Ecto neural progenitor cell (in vitro differentiated cells): ENCODE data around the gene STOX1.
"Not testable (repeated sequence)": the region's sequence is repeated elsewhere in the genome, so short reads cannot be mapped to it uniquely, and the experiment has no call there.

ENCODE experiments used
- DNase-seq: peaks from one replicate; pipeline ENCODE4 v3.0.0-alpha.2; 2018; ENCODE audit warnings: low spot score

Gene STOX1

DNA sequence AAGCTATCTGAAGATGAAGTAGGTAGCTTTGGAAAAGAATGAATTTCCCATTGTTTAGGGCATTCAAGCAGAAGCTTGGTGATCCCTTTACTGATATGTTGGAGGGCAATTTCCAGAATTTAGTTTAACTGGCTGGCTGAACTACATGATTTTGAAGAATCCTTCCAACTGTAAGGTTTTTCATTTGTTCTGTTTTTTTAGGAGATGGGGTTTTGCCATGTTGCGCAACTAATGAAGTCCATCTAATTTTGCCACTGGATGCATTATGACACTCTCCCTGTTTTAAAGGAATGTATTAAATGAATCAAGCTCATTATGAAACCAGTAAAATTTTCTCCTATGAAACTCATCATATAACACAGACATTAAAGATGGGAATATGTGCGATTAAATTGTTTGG lies 67.7 kb downstream of the STOX1 start:
- no peak for DNase-seq

DNA sequence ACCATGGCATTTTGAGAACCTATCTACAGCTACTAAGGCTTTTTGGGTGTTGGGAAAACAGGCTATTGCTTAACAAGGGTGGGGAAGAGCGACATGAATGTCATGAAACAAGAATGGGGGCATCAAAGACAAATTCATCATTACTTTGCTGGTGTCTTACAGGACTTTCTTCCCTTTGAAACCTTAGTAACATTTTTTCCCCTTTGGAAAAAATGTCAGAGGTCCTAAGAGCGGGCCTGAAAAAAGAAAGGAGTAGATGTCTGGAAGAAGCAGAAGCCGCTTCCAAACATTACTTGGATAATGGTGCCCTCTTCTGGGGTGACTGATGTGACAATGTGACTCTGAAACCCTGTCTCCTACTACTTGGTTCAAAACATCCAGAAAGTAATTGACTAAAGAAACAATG lies 70.0 kb downstream of the STOX1 start:
- DNase-seq = peak; percentile 50

DNA sequence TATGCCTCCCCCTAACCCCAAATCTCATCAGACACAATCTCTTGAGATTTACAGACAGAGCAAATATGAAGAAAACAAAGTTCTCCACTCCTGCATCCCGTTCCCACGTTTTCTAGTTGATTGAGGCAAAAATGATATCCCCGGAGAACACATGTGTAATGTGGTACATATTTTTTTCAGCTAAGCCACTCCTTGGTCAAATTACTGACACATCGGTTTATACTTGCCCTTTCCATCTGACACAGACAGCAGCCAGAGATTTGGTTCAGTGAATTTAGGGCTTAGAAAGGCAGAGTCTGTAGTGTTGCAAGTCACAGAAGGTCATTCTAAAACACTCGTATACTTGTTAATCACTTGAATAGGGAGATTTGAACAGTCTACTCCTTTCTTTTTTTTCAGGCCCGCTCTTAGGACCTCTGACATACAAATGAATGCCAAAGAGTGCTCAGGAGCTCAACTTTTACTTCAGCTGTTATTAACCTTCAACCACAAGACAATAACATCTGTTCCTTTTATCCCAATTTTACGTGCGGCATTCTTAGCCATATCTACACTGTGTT lies 71.9 kb downstream of the STOX1 start:
- no peak for DNase-seq

DNA sequence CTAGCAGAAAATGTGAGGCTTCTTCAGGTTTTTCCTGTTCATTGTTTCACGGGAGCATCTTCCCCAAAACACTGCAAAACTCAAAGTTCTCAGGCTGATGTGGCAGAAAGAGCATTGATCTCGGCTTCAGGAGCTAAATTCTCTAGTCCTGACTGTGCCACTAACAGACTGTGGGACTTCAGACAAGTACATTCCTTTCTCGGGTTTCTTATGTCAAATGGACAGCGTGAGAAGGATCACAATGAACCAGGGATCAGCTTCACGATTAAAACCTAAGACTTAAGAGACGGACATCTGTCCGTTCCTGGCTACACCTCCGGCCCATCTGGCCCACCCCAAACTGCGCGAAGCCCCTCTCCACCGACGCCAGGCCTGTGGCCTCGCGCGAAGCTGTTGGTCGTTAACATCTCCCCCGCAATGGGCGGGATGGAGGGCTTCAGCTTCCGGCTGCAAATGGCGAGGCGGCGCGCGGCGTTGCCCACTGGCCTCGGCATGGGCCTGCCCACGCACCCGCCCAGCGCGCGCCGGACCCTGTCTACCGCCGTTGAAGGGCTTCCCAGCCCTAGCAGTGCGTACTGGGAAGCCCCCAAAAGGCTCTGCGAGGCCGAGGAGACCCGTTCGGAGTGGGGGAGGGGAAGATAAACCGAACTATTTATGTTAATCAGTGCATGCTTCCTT lies 73.2 kb downstream of the STOX1 start:
- DNase-seq = peak; percentile 97

DNA sequence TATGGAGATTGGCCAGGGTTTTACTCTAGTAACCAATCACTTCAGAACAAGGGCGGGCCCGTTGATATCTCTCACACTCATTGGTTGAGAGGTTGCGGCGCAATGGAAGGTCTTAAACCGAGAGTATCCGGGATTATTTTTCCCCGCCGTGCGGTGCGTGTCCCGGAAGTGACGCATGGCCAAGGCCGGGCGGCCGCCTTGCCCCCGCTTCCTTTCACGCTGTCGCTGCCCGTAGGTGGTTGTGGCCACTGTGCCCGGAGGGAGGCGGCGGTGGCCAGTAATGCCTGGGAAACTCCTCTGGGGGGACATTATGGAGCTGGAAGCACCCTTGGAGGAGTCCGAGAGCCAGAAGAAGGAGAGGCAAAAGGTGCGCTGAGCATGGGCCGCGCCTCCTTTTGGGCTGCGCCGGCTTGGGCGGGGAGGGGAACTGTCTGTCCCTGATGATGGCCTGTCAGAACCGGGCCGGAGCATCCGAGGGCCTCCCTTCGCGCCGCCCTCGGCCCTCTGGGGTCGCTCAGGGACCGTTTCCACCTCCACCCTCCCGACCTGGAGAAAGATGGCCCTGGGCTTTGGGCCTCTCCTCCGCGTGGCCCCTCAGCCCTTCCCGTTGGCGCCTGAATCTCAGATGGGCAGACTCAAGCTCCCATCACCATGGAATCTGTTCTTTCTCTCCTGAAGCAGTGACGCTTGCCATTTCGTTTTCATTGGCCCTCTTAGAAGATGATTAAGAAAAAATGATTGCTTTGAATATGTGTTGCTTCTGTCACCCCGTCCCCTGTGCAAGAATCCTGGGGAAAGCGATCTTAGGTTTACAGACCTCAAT lies 74.0 kb downstream of the STOX1 start, which contains the start of gene DDX50:
Gene DDX50 (plus strand): TSS at position 211 of the 823 bp plus-strand sequence. CDS start 70 bp downstream, at position 281.
- DNase-seq = no peak

DNA sequence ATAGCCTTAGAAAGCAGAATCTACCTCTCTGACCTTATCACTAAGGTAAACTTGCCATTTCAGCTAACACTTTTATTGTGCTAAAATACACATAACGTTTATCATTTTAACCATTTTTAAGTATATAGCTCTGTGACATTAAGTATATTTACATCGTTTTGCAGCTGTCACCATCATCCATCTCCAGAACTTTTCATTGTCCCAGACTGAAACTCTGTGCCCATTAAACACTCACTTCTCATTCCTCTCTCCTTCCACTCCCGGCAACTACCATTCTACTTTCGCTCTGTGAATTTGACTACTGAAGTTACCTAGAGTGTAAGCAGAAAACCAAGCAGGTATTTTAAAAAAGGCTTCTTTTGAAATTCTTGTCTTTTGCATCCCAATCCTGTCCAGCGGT lies 75.1 kb downstream of the STOX1 start:
- no peak for DNase-seq

DNA sequence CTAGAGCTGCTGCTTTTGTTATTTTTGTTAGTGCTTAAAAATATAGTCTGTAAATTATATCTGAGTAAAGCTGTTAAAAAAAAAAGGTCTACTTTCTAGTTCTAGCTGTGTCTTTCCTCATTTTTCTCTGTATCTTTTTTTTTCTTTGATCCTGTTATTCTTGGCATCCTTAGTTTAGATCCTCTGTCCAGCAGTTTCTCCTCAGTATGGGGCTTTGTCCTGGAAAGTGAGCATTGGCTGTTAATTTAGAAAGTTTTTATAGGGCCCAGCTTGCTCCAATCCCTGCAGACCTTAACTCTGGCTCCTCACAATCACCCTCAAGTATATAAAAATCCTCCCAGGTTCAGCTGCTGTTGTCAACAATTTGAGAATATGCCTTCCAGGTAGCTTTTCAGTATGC lies 97.3 kb downstream of the STOX1 start:
- no peak for DNase-seq

DNA sequence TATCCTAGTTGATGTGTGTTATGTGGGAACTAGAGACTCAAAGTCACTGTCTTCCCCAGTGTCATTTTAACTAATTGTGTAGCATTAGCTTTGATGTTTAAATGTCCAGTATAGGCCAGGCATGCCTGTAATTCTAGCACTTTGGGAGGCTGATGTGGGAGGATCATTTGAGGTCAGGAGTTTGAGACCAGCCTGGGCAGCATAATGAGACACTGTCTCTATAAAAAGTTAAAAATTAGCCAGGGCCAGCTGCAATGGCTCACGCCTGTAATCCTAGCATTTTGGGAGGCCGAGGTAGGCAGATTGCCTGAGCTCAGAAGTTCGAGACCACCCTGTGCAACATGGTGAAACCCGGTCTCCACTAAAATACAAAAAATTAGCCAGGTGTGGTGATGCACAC lies 98.2 kb downstream of the STOX1 start:
- DNase-seq = no peak

DNA sequence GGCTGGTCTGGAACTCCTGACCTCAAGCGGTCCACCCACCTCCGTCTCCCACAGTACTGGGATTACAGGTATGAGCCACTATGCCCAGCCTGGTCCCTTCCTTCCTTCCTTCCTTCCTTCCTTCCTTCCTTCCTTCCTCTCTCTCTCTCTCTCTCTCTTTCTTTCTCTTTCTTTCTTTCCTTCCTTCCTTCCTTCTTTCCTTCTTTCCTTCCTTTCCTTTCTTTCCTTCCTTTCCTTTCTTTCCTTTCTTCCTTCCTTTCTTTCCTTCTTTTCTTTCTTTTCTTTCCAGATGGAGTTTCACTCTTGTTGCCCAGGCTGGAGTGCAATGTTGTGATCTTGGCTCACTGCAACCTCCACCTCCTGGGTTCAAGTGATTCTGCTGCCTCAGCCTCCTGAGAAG lies 101.8 kb downstream of the STOX1 start:
- DNase-seq = not testable (repeated sequence)

DNA sequence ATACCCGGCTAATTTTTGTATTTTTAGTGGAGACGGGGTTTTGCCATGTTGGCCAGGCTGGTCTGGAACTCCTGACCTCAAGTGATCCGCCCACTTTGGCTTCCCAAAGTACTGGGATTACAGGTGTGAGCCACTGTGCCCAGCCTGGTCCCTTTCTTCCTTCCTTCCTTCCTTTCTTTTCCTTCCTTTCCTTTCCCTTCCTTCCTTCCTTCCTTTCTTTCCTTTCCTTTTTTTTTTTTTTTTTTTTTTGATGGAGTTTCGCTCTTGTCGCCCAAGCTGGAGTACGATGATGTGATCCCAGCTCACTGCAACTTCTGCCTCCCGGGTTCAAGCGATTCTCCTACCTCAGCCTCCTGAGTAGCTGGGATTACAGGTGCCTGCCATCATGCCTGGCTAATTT lies 102.6 kb downstream of the STOX1 start:
- not testable (repeated sequence) for DNase-seq

DNA sequence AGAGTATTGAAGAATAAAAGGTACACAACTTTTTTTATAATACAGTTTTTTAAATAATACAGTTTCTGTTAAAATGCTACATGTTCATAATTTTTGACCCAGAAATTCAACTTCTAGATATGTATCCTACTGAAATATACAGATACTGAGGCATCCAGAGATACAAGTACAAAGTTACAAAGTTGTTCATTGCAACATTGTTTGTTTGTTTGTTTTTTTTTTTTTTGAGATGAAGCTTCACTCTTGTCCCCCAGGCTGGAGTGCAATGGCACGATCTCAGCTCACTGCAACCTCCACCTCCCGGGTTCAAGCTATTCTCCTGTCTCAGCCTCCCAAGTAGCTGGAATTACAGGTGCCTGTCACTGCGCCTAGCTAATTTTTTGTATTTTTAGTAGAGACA lies 105.5 kb downstream of the STOX1 start:
- not testable (repeated sequence) for DNase-seq

DNA sequence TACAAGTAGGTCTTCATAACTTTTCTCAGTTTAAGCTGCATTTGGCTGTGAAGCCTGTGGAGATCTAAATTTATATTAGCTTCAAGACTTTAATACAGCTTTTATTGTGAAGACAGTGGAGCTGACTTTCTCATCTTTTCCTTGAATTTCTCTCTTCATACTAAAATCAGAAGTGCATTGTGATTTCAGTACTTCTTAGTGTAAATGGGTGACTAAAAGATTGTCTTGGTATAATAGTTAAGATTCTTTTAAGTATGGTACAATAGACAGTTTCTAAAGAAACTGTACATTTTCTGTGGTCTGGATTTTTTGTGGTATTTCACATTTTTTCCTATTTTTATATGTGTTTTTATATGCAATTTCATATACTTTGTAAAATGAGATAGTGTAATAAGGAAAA lies 107.7 kb downstream of the STOX1 start:
- DNase-seq = no peak

DNA sequence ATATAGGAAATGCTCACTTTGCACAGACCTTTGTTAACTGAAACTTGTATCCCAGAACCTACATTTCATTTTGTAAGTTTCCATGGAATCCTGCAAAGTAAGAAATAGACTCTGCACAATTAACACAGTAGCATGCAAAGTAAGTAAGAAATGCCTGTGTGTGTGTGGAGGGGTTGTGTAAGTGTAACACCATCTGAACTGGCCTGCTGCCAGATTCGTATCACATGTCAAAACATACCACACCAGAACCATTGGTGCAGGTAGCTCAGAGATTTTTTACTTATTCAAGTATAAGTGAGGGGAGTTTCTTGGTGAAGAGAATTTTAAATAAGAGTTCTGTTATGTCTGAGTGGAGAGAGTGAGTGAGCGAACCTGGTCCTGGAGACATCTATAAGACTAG lies 110.8 kb downstream of the STOX1 start:
- no peak for DNase-seq

DNA sequence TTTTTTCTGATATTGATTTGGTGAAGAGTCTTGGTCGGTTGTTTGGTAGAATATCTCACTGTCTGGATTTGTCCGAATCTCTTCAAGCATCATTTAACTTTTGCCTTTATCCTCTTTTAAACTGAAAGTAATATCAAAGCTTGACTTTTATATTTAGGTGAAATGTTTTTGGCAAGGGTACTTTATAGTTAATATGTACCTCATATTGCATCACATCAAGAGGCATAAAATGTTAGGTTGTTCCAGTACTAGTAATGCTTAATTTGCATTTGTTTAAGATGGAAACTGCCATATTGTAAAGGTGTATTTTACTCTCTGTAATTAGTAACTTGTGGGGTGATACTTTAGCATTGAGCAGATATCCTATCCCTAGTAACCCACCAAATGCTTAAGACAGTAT lies 111.6 kb downstream of the STOX1 start:
- DNase-seq = no peak

DNA sequence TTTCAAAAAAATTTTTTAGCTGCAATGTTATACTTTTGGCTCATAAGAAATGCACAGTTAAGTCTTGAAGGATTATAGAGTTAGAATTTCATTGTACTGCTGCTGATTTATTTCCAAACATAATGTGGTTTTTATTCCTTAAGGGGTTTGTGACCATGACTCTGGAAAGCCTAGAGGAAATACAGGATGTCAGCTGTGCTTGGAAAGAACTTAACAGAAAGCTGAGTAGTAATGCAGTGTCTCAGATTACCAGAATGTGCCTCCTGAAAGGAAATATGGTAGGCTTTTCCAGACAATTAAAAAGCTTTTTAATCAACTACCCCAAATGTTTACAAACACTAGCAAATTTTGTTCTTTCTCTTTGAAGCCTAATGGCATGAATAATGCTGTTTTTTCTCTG lies 113.6 kb downstream of the STOX1 start:
- not testable (repeated sequence) for DNase-seq
